B cell (primary cell): ENCODE measurements around the gene DENND4C. TPM values are rescaled to one million over a fixed set of nuclear protein-coding genes. Genes with fewer than 3 reads are reported as not detected.

Source experiments
- ATAC-seq: fragments of 200-7000 bp; cut with Tn5 transposase; one replicate; pipeline ENCODE4 v1.10.0; 2021; ENCODE audit warnings: low read depth, mild to moderate bottlenecking, moderate number of reproducible peaks, moderate library complexity
- CTCF ChIA-PET: fragments of 350-600 bp; sonication (Branson Sonifier 250); formaldehyde crosslinking; loops from one replicate; lab custom pipeline; 2021; ENCODE audit warnings: antibody characterized with exemption, inconsistent platforms; lab: Charles Lee
- POLR2A ChIA-PET: fragments of 350-600 bp; sonication (Branson Sonifier 250); formaldehyde crosslinking; loops from one replicate; lab custom pipeline; 2021; ENCODE audit warnings: antibody characterized with exemption; lab: Charles Lee
- DNase-seq: peaks from one replicate; pipeline ENCODE4 v3.0.0; 2013
- H2AFZ ChIP-seq: 2 replicates; pipeline ENCODE4 v1.6.1; 2012; ENCODE audit warnings: mild to moderate bottlenecking, low read depth, low read length; ENCODE audit not compliant: insufficient read depth, poor library complexity, severe bottlenecking
- H3K27ac ChIP-seq, 2 donors: 1 replicate in 1 of 2; 2 replicates in 1 of 2; pipeline ENCODE4 v1.5.1; 2012 to 2013; ENCODE audit warnings: low read length in 2 of 2, mild to moderate bottlenecking in 2 of 2, moderate library complexity in 1 of 2
- H3K27me3 ChIP-seq, 4 experiments: fragments of 200-600 bp in 1 of 4; sonication (generic) in 1 of 4; replicated peaks in 1 of 4; 1 replicate in 2 of 4; 2 replicates in 2 of 4; pipeline versions ENCODE4 v1.6.1 to v1.7.0; 2013 to 2016; ENCODE audit warnings: low read length in 3 of 4, mild to moderate bottlenecking in 2 of 4, mixed read lengths in 1 of 4, moderate library complexity in 1 of 4; ENCODE audit not compliant: insufficient read depth in 4 of 4, control insufficient read depth in 3 of 4; ENCODE audit errors: control extremely low read depth in 1 of 4
- H3K36me3 ChIP-seq, 2 experiments: replicated peaks in 1 of 2; 1 replicate in 1 of 2; 2 replicates in 1 of 2; pipeline versions ENCODE4 v1.6.1 to v1.7.1; 2013; ENCODE audit warnings: low read length in 1 of 2; ENCODE audit not compliant: insufficient read depth in 2 of 2, control insufficient read depth in 1 of 2; ENCODE audit errors: control extremely low read depth in 1 of 2, extremely low read depth in 1 of 2
- H3K4me1 ChIP-seq, 2 donors: fragments of 200-600 bp in 1 of 2; sonication (generic) in 1 of 2; 1 replicate in 1 of 2; 2 replicates in 1 of 2; pipeline versions ENCODE4 v1.5.1 to v1.6.1; 2013 to 2017; ENCODE audit warnings: low read length in 2 of 2; ENCODE audit not compliant: control insufficient read depth in 2 of 2, insufficient read depth in 2 of 2
- H3K4me2 ChIP-seq: replicated peaks from 2 replicates; pipeline ENCODE3; 2012; ENCODE audit warnings: mild to moderate bottlenecking, low read depth, low read length; ENCODE audit not compliant: poor library complexity, severe bottlenecking
- H3K4me3 ChIP-seq, 5 experiments: fragments of 200-600 bp in 1 of 5; sonication (generic) in 1 of 5; 1 replicate in 3 of 5; 2 replicates in 2 of 5; pipeline versions ENCODE4 v1.5.1 to v1.7.0; 2011 to 2016; ENCODE audit warnings: low read length in 4 of 5, mild to moderate bottlenecking in 4 of 5, low read depth in 2 of 5, control low read depth in 1 of 5, moderate library complexity in 1 of 5; ENCODE audit not compliant: insufficient read depth in 1 of 5; ENCODE audit errors: control extremely low read depth in 1 of 5, extremely low read depth in 1 of 5
- H3K79me2 ChIP-seq: fragments of 200-600 bp; sonication (generic); one replicate; pipeline ENCODE4 v1.6.0; 2016; ENCODE audit warnings: low read length; ENCODE audit not compliant: control insufficient read depth, insufficient read depth
- H3K9ac ChIP-seq: fragments of 200-600 bp; sonication (generic); 2 replicates; pipeline ENCODE4 v1.6.1; 2017; ENCODE audit warnings: mild to moderate bottlenecking, low read length, moderate library complexity
- H3K9me3 ChIP-seq, 3 donors: one replicate each; pipeline versions ENCODE4 v1.6.1 to v1.7.1; 2013; ENCODE audit warnings: low read length in 2 of 3; ENCODE audit not compliant: control insufficient read depth in 2 of 3, insufficient read depth in 1 of 3; ENCODE audit errors: control extremely low read depth in 1 of 3
- H4K20me1 ChIP-seq: 2 replicates; pipeline ENCODE4 v1.6.0; 2012; ENCODE audit warnings: mild to moderate bottlenecking, low read length; ENCODE audit not compliant: insufficient read depth, control insufficient read depth, poor library complexity, severe bottlenecking
- H3K27ac Mint-ChIP-seq: one replicate; pipeline ENCODE4 v1.8.0; 2021; ENCODE audit warnings: mixed read lengths
- H3K27me3 Mint-ChIP-seq: one replicate; pipeline ENCODE4 v1.8.0; 2021; ENCODE audit warnings: mixed read lengths
- H3K4me1 Mint-ChIP-seq: one replicate; pipeline ENCODE4 v1.8.0; 2021; ENCODE audit warnings: mixed read lengths
- H3K4me3 Mint-ChIP-seq: one replicate; pipeline ENCODE4 v1.8.0; 2021; ENCODE audit warnings: mixed read lengths
- H3K9me3 Mint-ChIP-seq: one replicate; pipeline ENCODE4 v1.8.0; 2022; ENCODE audit warnings: mixed read lengths; ENCODE audit not compliant: insufficient read depth
- CTCF ChIP-seq: fragments of 200-600 bp; IDR thresholded peaks from one replicate; pipeline ENCODE4 v1.8.0; 2022; ENCODE audit warnings: antibody characterized with exemption, mild to moderate bottlenecking
- EZH2 ChIP-seq: IDR thresholded peaks from 2 replicates; pipeline ENCODE4 v1.6.1; 2012; ENCODE audit warnings: borderline replicate concordance, low read depth, mild to moderate bottlenecking, moderate library complexity, low read length; ENCODE audit not compliant: insufficient read depth, poor library complexity, severe bottlenecking
- WGBS: methylation state at CpG from one replicate; pipeline ENCODE4 v1.1.5; 2013; ENCODE audit warnings: missing lambda C conversion rate; ENCODE audit not compliant: insufficient coverage; 5-methylcytosine and 5-hydroxymethylcytosine counted together
- intact Hi-C: fragments of 100-400 bp; cut with micrococcal nuclease; formaldehyde crosslinking; loops from one replicate; pipeline ENCODE4 v1.10.0; 2022
- polyA plus RNA-seq: library from polyadenylated mRNA; depleted of rRNA; stranded (reverse); fragments of >200 nt; gene quantifications from 2 replicates; pipeline ENCODE4 v1.2.3, GENCODE V29; 2012
- total RNA-seq, 2 donors: library from RNA; stranded (reverse); fragments of 120-200 nt in 1 of 2; gene quantifications; 1 replicate in 1 of 2; 2 replicates in 1 of 2; pipeline versions ENCODE4 v1.2.3 to v1.2.4, GENCODE V29; 2013 to 2022

Gene DENND4C
- total and polyA plus RNA-seq, 2 donors (not counting 1 experiment from before 2014, with no cell fraction given), result 9.9 to 52.4 TPM

GRCh38 chr9:19336166-19336565, 105.7 kb downstream of the DENND4C start:
- no peak for TF ChIP-seq EZH2
- no peak for TF ChIP-seq CTCF
- peaks cover 2 to 29% of the 10 kb centered on the region in 2 experiments for H3K36me3 ChIP-seq
- no peak overlapping the region for H3K9ac ChIP-seq
- ATAC-seq (no peak), DNase-seq (no peak)
- Mint-ChIP-seq H3K4me1 (no peaks in the 10 kb centered on the region), H3K9me3 (no peaks in the 10 kb centered on the region), H3K4me3 (no peak overlapping the region), H3K27ac (no peak overlapping the region), H3K27me3 (no peaks in the 10 kb centered on the region)
- no peaks in the 10 kb centered on the region for H3K4me1 ChIP-seq
- no peak overlapping the region for H2AFZ ChIP-seq
- H3K79me2 ChIP-seq, result no peaks in the 10 kb centered on the region
- H3K27me3 ChIP-seq, result no peaks in the 10 kb centered on the region
- H4K20me1 ChIP-seq, result no peaks in the 10 kb centered on the region
- intact Hi-C loops, result no loop called here
- no peak overlapping the region for H3K4me2 ChIP-seq
- H3K27ac ChIP-seq, result no peak overlapping the region
- H3K9me3 ChIP-seq, result no peaks in the 10 kb centered on the region
- CTCF ChIA-PET, result interaction anchor here (0.5 kb wide), 1 partner anchor 14 kb away, joined by 3 read pairs; no protein-coding TSS in a partner anchor
- no peak overlapping the region for H3K4me3 ChIP-seq
- POLR2A ChIA-PET, result no interaction called here
- WGBS, result no CpG with 5 or more reads among the region's 7 CpGs

GRCh38 chr9:19342947-19343346, 112.5 kb downstream of the DENND4C start:
- Histone ChIP-seq H3K9ac (no peak overlapping the region), H2AFZ (no peak overlapping the region), H4K20me1 (no peaks in the 10 kb centered on the region), H3K4me2 (no peak overlapping the region), H3K4me1 (no peaks in the 10 kb centered on the region), H3K27me3 (no peaks in the 10 kb centered on the region), H3K9me3 (no peaks in the 10 kb centered on the region), H3K79me2 (no peaks in the 10 kb centered on the region), H3K4me3 (no peak overlapping the region), H3K27ac (no peak overlapping the region), H3K36me3 (peaks cover 3 to 27% of the 10 kb centered on the region in 2 experiments)
- no peak for ATAC-seq
- H3K9me3 Mint-ChIP-seq, result no peaks in the 10 kb centered on the region
- intact Hi-C loops, result no loop called here
- no peaks in the 10 kb centered on the region for H3K27me3 Mint-ChIP-seq
- no peak overlapping the region for H3K27ac Mint-ChIP-seq
- CTCF ChIA-PET, result no interaction called here
- H3K4me3 Mint-ChIP-seq, result no peak overlapping the region
- POLR2A ChIA-PET, result no interaction called here
- TF ChIP-seq CTCF, result no peak
- TF ChIP-seq EZH2, result no peak
- WGBS, result no CpG with 5 or more reads among the region's 2 CpGs
- DNase-seq, result no peak
- H3K4me1 Mint-ChIP-seq, result no peaks in the 10 kb centered on the region
